HG03175 (cell line): ENCODE data around the gene RPS2.

ENCODE experiments used
- ATAC-seq: cut with Tn5 transposase; IDR thresholded peaks from one replicate; pipeline ENCODE4 v1.9.1; 2021; ENCODE audit warnings: mild to moderate bottlenecking, moderate library complexity; ENCODE audit not compliant: unreplicated experiment

Gene RPS2

DNA sequence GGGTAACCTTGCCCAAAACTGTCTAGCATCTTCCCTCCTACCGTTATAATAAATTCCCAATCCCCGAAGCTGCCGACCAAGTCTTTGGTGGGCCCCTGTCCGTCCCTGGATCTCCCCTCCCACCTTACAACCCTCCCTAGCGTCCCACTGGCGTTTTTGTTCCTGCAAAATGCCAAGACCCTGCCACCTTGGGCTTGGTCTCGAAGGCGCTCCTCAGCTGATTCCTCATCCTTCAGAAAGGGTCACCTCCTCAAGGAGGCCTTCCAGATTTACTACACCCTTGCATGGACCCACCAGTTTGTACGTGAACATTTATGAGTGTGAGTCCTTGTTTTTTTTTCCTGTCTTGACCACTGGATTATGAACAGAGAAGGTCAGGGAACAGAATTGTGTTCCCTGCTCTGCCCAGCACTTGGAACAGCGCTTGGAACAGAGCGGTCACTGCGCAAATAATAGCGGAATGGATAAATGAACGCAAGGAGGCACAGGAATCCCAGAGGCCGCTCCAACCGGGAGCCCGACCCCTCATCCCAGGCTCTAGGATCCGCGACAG is 18.4 kb upstream of the RPS2 start:
- ATAC-seq, result no peak

DNA sequence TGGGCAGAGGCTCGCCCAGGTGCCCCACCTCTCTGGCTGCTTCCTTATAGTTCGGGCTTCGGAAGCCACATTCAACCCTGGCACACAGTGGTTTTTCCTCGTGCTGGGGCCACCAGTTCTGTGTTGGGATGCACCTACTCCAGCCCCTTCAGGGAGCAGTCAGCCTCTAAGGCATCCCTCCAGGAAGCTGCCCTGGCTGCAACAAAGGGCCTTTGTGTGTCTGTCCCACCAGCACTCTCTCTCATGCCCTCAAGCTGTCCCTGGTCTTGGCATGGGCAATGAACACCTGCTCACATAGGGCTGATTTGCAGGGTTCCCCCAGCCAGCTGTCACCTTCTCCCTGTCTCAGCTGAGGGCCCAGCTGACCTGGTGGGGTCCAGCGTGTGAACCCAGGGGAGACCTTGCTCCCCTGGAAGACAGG is 17.4 kb upstream of the RPS2 start:
- ATAC-seq, result no peak

DNA sequence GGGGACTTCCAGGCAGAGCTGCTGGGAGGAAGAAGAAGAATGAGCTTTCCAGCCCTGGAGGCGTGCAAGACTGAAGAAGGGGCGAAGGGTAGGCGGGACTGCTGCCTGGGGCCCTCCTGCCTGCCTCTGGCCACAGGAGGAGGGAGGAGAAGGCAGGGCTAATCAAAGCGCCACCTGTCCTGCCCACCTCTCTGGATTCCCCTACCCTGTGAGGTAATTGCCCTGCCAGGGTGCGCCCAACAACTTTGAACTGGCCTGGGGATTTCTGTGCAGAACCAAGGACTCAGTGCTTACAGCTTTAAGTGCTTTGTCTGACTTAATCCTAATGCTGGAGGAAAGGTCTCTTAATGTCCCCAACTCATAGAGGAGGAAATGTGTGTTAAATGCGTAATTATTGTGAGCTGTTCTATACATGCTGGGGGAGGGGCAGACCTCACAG is 16.8 kb upstream of the RPS2 start, which contains the start of gene NOXO1:
Gene NOXO1, minus strand, starts transcription at position 72 of the 439 bp plus-strand sequence. CDS start 290 bp downstream, outside the sequence.
- no peak for ATAC-seq

DNA sequence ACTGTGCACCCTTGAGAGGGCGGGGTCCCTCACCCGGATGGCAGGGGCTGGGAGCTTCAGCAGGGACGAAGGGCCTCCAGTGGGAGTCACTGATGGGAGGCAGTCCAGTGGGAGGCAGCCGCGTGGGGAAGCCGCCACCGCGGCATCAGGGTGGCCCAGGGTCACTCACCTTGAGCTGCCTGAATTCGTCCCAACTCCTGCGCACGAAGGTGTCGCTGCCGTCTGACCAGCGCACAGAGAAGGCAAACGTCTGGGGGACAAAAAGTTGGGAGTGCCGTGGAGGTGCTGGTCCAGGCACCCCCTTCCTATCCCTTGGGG is 16.1 kb upstream of the RPS2 start:
- no peak for ATAC-seq

DNA sequence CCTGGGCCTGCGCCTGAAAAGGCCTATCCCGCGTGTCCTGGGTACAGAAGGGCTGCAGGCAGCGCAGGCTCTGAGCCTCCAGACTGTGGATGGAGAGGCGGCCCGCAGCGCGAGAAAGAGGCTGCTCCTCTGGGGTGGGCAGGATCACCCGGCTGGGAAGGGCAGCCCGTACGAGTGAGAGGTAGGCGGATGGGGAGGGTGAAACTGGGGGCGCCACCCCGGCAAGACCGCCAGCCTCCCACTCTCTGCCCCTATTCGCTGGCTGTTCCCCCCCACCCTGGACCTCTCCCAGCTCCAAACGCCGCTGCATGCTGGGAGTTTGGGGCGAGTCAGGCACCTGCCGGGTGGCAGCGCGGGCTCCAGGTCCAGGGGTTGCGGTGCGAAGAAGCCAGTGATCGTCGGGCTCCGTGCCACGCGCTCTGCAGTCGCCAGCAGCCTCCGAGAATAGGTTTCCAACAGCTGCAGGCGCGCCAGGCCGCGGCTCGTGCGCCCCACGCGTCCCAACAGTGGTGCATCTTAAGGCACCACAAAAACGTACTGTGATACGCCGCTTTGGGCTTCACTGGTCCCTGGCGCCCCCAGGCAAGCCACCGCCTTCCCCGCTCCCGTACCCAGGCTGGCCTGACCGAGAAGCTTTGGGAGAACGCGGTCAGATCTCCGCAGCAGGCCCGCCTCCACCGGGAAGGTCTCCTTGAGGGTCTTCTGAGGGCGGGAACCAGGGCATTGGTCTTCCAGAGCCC is 15.6 kb upstream of the RPS2 start:
- no peak for ATAC-seq

DNA sequence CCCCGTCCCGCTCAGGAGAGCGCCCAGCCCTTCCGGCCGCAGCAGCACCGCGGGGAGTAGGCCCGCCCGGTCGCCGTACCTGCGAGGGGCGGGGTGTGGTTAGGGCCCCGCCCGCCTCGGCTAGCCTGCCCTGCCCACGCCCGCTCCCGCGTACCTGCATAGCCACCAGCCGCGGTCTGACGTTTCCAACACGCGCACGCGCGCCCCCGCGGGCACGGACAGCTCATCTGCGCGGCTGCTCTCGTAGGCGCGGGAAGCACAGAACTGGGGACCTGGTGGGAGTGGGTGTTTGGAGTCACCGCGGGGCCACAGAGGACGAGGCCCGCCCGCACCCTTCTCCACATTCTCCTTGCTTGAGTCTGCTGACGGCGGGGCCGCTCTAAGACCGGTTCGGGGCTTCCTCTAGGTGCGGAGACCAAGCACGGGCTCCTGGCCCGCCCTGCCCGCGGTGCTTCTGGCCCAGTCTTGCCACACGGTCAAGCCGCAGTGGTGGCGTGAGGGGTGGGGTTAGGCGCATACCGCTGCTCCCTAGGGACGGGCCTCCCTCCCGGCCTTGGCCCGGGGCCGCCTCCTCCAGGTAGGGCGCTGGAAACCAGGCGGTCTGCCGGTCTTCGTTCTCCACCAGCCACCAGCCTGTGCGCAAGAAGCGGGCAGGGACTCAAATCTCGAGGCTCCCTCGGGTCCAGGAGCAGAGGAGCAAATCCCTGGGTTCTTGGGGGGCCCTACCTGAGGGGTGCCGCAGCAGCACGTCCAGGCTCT is 14.8 kb upstream of the RPS2 start:
- ATAC-seq, result no peak

DNA sequence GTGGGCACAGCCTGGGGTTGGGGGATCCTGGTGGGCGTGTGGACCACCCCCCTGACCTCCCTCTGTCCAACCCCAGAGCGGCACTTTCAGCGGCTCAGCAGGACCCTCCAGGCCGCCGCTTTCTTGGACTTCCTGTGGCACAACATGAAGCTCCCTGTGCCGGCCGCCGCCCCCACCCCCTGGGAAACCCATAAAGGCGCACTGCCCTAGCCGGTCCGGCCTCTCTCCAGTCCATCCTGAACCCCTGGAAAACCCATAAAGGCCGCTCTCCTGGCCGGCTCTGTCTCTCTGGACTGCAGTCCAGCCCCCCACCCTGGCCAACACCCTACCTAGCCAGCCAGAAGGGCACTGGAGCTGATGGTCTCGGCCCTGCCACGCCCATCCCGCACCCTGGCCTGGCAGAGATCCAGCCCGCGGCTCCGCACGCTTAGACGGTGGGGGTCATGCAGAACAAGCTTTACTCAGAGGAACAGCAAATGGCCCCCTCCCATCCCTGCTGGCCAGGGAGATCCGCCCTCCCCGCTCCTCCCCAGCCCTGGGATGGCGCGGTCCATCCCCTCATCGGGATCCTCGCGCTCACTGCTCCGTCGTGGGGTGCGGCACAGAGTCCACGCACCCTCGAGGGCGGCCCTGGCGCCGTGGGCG is 14.0 kb upstream of the RPS2 start:
- ATAC-seq, result no peak

DNA sequence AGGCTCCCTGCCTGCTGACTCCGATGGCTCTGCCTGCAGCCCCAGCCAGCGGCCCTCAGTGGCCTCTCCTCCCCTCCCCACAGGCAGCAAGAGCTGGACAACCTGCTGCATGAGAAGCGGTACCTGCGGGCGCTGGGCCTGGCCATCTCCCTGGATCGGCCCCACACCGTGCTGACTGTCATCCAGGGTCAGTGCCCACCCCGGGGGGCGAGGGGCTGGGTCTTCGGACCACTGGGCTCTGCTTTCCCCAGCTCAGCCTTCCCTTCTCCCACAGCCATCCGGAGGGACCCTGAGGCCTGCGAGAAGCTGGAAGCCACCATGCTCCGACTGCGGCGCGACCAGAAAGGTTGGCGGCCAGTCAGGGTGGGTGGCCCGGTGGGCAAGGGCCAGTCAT is 13.2 kb upstream of the RPS2 start:
- ATAC-seq, result no peak

DNA sequence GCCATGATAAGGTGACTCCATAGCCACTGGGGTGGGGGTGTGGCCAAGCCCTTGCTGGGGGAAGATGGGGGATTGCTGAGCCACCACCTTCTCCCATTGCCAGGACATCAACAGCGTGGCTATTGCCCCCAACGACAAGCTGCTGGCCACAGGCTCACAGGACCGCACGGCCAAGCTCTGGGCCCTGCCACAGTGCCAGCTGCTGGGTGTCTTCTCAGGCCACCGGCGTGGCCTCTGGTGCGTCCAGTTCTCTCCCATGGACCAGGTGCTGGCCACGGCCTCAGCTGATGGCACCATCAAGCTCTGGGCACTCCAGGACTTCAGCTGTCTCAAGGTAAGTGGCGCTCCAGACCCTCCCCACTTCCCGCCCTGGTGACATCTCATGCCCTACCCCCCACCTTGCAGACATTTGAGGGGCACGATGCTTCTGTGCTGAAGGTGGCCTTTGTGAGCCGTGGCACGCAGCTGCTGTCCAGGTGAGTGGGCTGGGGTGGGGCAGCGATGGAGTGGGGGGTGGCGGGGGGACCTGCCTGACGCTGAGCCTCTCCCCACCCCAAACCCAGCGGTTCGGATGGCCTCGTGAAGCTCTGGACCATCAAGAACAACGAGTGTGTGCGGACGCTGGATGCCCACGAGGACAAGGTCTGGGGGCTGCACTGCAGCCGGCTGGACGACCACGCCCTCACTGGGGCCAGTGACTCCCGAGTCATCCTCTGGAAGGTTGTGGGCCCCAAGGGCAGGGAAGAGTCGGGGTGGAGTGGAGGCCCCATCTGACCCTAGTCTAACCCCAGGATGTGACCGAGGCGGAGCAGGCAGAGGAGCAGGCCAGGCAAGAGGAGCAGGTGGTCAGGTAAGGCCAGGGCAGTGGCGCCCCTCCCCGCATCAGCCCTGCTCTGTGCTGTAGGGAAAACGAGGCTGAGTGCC is 12.6 kb upstream of the RPS2 start:
- ATAC-seq, result no peak

DNA sequence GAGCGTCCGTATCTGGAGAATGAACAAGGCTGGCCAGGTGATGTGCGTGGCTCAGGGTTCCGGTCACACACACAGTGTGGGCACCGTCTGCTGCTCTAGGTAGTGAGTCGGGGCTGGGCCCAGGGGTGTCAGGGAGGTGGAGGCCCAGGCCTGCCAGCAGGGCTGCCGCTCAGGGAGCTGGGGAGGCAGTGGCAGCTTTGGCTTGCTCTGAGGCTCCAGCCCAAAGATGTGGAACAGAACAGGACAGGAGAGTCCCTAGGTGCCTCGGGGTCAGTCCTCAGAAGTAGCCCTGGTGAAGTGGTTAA is 11.5 kb upstream of the RPS2 start:
- no peak for ATAC-seq

DNA sequence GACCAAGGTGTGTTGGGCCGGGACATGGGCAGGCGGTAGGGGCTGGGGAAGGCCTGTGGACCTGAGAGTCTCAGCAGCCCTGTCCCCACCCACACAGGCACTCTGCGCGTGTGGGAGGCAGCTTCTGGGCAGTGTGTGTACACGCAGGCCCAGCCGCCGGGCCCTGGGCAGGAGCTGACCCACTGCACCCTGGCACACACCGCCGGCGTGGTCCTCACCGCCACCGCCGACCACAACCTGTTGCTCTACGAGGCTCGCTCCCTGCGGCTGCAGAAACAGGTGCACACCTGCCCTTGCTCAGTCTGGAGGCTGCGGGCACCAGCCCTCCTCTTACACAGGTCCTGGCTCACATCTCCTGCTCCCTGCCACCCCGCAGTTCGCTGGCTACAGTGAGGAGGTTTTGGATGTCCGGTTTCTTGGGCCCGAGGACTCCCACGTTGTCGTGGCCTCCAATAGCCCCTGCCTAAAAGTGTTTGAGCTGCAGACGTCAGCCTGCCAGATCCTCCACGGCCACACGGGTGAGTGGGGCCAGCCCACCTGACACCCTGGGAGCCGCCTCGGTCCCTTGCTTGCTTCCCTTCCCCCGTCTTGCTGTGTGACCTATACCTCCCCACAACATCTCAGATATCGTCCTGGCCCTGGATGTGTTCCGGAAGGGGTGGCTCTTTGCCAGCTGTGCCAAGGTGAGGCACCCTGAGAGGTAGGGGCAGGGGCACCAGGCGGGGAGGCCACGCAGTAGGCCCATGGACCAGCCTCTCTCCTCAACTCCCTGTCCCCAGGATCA is 11.0 kb upstream of the RPS2 start:
- ATAC-seq, result no peak

DNA sequence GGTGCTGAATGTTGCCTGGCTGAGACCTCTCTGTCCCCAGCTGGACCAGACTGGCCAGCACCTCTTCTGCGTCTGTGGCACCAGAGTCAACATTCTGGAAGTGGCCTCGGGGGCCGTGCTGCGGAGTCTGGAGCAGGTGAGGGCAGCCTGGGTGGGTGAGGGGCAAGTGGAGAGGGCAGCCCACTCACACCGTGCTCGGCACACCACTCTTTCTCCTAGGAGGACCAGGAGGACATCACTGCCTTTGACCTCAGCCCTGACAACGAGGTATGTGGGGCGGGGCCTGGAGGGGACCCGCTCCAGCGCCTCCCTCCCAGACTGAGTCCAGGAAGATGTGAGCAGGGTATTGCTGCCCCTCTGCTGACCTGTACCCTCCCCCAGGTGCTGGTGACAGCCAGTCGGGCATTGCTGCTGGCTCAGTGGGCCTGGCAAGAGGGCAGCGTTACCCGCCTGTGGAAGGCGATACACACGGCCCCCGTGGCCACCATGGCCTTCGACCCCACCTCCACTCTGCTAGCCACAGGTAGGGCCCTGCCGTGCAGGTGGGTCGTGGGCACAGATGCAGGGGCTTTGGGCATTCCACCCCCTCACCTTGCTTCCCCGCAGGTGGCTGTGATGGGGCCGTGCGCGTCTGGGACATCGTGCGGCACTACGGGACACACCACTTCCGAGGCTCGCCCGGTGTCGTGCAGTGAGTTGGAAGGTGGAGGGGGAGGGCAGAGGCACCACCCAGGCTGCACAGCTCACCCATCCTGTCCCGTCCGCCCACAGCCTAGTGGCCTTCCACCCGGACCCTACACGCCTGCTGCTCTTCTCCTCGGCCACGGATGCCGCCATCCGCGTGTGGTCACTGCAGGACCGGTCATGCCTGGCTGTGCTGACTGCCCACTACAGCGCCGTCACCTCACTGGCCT is 9.8 kb upstream of the RPS2 start:
- ATAC-seq, result no peak

DNA sequence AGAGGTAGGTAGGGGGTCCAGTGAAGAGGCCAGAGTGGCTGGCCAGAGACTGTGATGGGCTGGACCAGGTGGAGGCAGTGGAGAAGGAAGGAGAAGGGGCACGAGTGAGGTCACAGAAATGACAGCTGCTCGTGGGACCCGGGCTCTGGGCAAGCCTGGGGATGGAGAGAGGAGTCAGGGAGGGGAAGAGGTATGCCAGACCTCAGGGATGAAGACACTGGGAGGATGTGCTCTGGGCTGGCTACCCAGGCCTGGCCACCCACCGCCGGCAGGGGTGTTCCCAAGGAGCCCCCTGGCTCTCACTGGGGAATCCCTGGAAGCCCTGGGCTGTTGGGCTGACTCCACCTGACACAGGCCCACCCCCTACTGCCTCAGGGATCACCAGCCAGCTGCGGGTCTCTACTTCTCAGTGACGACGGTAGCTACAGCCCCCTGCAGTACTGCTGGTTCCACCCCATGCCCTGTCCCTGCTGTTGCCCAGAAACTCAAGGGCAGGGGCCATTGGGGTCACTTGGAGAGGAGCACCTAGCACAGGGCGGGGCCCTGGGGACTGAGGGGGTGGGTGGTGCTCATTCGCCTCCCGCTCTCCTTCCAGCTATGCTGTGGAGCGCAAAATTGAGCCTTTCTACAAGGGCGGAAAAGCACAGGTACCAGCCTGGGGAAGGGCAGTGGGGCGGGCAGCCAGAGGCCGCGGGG is 9.0 kb upstream of the RPS2 start:
- ATAC-seq, result no peak

DNA sequence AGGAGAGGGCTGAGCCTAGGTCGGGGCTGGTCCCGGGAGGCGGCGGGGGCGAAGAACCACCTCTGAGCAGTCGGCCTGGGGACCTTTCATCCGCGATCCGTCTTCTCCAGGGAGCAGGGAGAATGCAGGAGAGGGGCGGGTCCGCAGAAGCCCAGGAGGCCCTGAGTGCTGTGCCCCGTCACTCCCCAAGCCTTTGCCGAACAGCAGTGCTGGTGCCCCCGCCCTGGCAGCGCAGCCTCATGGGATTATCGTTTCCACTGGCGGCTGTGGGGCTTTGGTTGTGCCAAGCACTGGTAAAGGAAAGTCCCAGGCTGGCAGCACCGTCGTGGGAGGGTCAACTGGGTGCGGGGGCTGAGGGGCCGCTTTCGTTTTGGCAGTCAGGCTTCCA is 7.9 kb upstream of the RPS2 start:
- no peak for ATAC-seq

DNA sequence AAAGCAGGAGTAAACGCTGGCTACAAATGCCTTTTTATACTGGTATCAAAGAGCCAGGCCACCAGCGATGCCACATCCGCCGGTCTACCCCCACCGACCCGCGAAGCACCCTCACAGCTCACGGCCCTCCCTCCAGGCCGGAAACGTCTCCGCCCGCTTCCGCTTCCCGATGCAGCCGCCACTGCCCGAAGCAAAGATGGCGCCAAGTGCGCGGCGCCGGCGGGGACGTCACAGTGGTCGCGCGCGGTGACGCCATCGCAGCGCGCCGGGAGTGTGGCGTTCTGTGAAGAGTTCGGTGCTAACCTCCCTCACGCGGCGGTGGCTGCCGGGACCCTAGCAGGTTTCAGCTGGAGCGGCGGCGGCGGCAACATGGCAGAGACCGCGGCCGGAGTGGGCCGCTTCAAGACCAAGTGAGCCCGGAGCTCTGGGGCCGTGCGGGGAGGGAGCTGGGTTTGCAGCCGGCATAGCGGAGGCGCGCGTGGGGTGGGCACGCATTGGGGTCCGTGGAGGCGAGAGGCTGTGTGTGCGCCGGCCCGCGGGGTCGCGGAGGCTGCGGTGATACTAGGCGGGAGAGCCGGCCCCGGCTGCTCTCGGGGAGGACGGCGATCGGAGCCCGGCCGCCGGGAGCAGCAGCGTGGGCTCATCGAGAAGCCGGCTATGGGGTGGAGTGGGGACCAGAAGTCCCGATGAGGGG is 7.3 kb upstream of the RPS2 start, which contains the start of gene TBL3:
Gene TBL3, plus strand, starts transcription at position 258 of the 694 bp plus-strand sequence. Its CDS starts 112 bp downstream, at position 370.
- ATAC-seq, result peak; percentile 86

DNA sequence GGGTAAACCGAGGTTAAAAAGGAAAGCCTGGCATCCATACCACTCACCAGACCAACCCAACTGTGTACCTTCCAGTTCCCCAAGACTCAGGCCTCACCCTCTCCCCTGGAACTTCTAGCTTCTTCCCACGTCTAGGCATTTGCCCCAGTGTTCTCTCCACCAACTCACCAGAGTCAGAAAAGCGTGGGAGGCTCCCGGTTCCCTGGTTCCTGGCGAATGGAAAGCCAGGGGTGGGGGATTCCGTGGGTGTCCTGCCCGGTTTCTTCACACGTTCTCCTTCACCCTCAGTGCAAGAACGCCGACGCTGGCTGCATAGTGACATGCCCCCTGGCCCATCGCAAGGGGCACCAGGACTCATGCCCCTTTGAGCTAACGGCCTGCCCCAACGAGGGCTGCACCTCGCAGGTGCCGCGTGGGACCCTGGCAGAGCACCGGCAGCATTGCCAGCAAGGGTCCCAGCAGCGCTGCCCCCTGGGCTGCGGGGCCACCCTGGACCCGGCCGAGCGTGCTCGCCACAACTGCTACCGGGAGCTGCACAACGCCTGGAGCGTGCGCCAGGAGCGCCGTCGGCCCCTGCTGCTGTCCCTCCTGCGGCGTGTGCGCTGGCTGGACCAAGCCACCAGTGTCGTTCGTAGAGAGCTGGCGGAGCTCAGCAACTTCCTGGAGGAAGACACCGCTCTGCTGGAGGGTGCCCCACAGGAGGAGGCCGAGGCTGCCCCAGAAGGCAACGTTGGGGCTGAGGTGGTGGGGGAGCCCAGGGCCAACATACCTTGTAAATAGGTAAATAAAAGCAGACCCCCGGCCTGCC is 3.7 kb upstream of the RPS2 start:
- ATAC-seq, result no peak

DNA sequence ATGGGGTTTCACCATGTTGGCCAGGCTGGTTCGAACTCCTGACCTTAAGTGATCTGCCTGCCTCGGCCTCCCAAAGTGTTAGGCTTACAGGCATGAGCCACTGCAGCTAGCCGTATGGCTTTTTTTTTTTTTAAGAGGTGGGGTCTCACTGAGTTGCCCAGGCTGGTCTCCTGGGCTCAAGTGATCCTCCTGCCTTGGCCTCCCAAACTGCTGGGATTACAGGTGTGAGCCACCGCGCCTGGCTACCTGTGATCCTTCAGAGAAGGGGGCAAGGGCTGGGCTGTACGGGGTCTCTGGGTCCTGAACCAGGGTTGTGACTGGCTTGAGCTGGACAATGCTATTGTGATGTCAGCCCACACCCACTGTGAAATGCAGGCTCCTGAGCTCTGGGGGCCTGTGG is 1.8 kb upstream of the RPS2 start, which contains the start of gene RNF151:
Gene RNF151, plus strand, starts transcription at position 397 of the 400 bp plus-strand sequence. CDS start 26 bp downstream, outside the sequence.
- ATAC-seq, result no peak
